Sigmoid colon (tissue), 7 donors: ENCODE results near the gene DNAH3. TPM values are rescaled to one million over a fixed set of nuclear protein-coding genes. Genes with fewer than 3 reads are reported as not detected.

Experiments
- DNase-seq: peaks from one replicate; pipeline ENCODE4 v3.0.0-alpha.2; 2019
- H3K27ac ChIP-seq, 4 donors: fragments of 200-600 bp; sonication (generic); one replicate each; pipeline ENCODE4 v1.5.1; 2016 to 2019; ENCODE audit warnings: mild to moderate bottlenecking in 1 of 4
- H3K27me3 ChIP-seq, 3 donors: fragments of 200-600 bp; sonication (generic); one replicate each; pipeline ENCODE4 v1.5.1; 2019; ENCODE audit warnings: mild to moderate bottlenecking in 1 of 3
- H3K36me3 ChIP-seq, 4 donors: fragments of 200-600 bp; sonication (generic); one replicate each; pipeline ENCODE4 v1.5.1; 2016 to 2019
- H3K4me1 ChIP-seq, 4 donors: fragments of 200-600 bp; sonication (generic); one replicate each; pipeline ENCODE4 v1.5.1; 2017 to 2019
- H3K4me3 ChIP-seq, 4 donors: fragments of 200-600 bp; sonication (generic); one replicate each; pipeline ENCODE4 v1.5.1; 2017 to 2019; ENCODE audit warnings: mild to moderate bottlenecking in 2 of 4, moderate library complexity in 1 of 4
- H3K9me3 ChIP-seq, 4 donors: fragments of 200-600 bp in 3 of 4; sonication (generic) in 3 of 4; one replicate each; pipeline versions ENCODE4 v1.5.1 to v1.6.1; 2013 to 2019
- CTCF ChIP-seq, 4 experiments: fragments of 450-650 bp in 3 of 4; fragments of 200-600 bp in 1 of 4; IDR thresholded peaks; one replicate each; pipeline ENCODE4 v1.5.1; 2016 to 2019; ENCODE audit warnings: antibody characterized with exemption in 4 of 4, mild to moderate bottlenecking in 3 of 4, moderate library complexity in 2 of 4
- EP300 ChIP-seq, 4 donors: sonication (generic); formaldehyde crosslinking; IDR thresholded peaks; one replicate each; pipeline ENCODE4 v1.6.1; 2017; ENCODE audit warnings: antibody characterized with exemption in 4 of 4
- POLR2A ChIP-seq, 2 donors: fragments of 450-650 bp; IDR thresholded peaks; one replicate each; pipeline ENCODE4 v1.6.1; 2016; ENCODE audit warnings: antibody characterized with exemption in 2 of 2, mild to moderate bottlenecking in 2 of 2, moderate library complexity in 2 of 2
- POLR2AphosphoS5 ChIP-seq, 4 donors: sonication (generic); formaldehyde crosslinking; IDR thresholded peaks; one replicate each; pipeline ENCODE4 v1.6.1; 2017; ENCODE audit warnings: antibody characterized with exemption in 4 of 4
- WGBS, 2 donors: extraction: QIAGEN DNeasy Blood & Tissue Kit; methylation state at CpG; one replicate each; pipeline ENCODE4 v1.1.7; 2013; 5-methylcytosine and 5-hydroxymethylcytosine counted together
- intact Hi-C: fragments of 100-400 bp; cut with DNase I; formaldehyde crosslinking; loops from one replicate; pipeline ENCODE4 v1.15.1; 2023
- polyA plus RNA-seq, 3 donors: library from polyadenylated mRNA; stranded (reverse); fragments of 200-250 nt; gene quantifications; one replicate each; pipeline ENCODE4 v1.2.3, GENCODE V29; 2013
- total RNA-seq, 4 donors: library from RNA; depleted of rRNA; stranded (reverse); fragments of >200 nt; gene quantifications; one replicate each; pipeline ENCODE4 v1.1.0, GENCODE V29; 2016
- donor health status: healthy with polysubstance abuse.
- donor health status: Bipolar disorder and iron deficiency.
- donor health status: healthy.

DNAH3 gene
- total and polyA plus RNA-seq, 7 donors, result 0.26 to 0.92 (median 0.60) TPM; not detected in 4

- intact Hi-C loops, result no loop called here
- no peaks in the 10 kb centered on the region for H3K4me1 ChIP-seq
- H3K4me3 ChIP-seq, result no peak overlapping the region
- TF ChIP-seq CTCF (IDR thresholded peaks at IDR 0.05) (no peak), POLR2AphosphoS5 (IDR thresholded peaks at IDR 0.05) (no peak), EP300 (IDR thresholded peaks at IDR 0.05) (no peak), POLR2A (IDR thresholded peaks at IDR 0.05) (no peak)
- no peak for DNase-seq
- H3K36me3 ChIP-seq, result no peaks in the 10 kb centered on the region
- 75 to 88% methylated on average over 3 of the region's 3 CpGs for WGBS, 2 donors
- H3K9me3 ChIP-seq, result no peaks in the 10 kb centered on the region
- no peak overlapping the region for H3K27ac ChIP-seq
- H3K27me3 ChIP-seq, result no peaks in the 10 kb centered on the region
Observed at GRCh38 chr16:21033264-21033663, 117.4 kb downstream of the DNAH3 start.

GRCh38 chr16:21028728-21029127, 121.9 kb downstream of the DNAH3 start:
- intact Hi-C loops, result no loop called here
- WGBS, 2 donors, result 78 to 86% methylated on average over 4 of the region's 4 CpGs
- Histone ChIP-seq H3K27me3 (no peaks in the 10 kb centered on the region), H3K9me3 (no peaks in the 10 kb centered on the region), H3K4me1 (no peaks in the 10 kb centered on the region), H3K4me3 (no peak overlapping the region), H3K27ac (no peak overlapping the region), H3K36me3 (no peaks in the 10 kb centered on the region)
- TF ChIP-seq CTCF (IDR thresholded peaks at IDR 0.05) (no peak), POLR2A (IDR thresholded peaks at IDR 0.05) (no peak), EP300 (IDR thresholded peaks at IDR 0.05) (no peak), POLR2AphosphoS5 (IDR thresholded peaks at IDR 0.05) (no peak)
- DNase-seq, result no peak

GRCh38 chr16:21026846-21027245, 123.8 kb downstream of the DNAH3 start:
- no peak for DNase-seq
- Histone ChIP-seq H3K9me3 (no peaks in the 10 kb centered on the region), H3K27ac (no peak overlapping the region), H3K36me3 (no peaks in the 10 kb centered on the region), H3K4me3 (no peak overlapping the region), H3K27me3 (no peaks in the 10 kb centered on the region), H3K4me1 (no peaks in the 10 kb centered on the region)
- WGBS, 2 donors, result 92 to 96% methylated on average over 6 of the region's 6 CpGs
- intact Hi-C loops, result no loop called here
- TF ChIP-seq CTCF (IDR thresholded peaks at IDR 0.05) (no peak), POLR2A (IDR thresholded peaks at IDR 0.05) (no peak), EP300 (IDR thresholded peaks at IDR 0.05) (no peak), POLR2AphosphoS5 (IDR thresholded peaks at IDR 0.05) (no peak)

GRCh38 chr16:21023509-21024202, 127.0 kb downstream of the DNAH3 start:
- Histone ChIP-seq H3K27ac (no peak overlapping the region), H3K4me1 (no peaks in the 10 kb centered on the region), H3K27me3 (no peaks in the 10 kb centered on the region), H3K36me3 (no peaks in the 10 kb centered on the region), H3K9me3 (no peaks in the 10 kb centered on the region), H3K4me3 (no peak overlapping the region)
- 71 to 76% methylated on average over 9 of the region's 9 CpGs for WGBS, 2 donors
- TF ChIP-seq POLR2AphosphoS5 (IDR thresholded peaks at IDR 0.05) (no peak), EP300 (IDR thresholded peaks at IDR 0.05) (no peak), CTCF (IDR thresholded peaks at IDR 0.05) (no peak), POLR2A (IDR thresholded peaks at IDR 0.05) (no peak)
- no peak for DNase-seq
- intact Hi-C loops, result no loop called here

- TF ChIP-seq POLR2AphosphoS5 (IDR thresholded peaks at IDR 0.05), result no peak
- no peak for TF ChIP-seq EP300 (IDR thresholded peaks at IDR 0.05)
- TF ChIP-seq POLR2A (IDR thresholded peaks at IDR 0.05), result no peak
- no peak for TF ChIP-seq CTCF (IDR thresholded peaks at IDR 0.05)
- no peak for DNase-seq
- WGBS, 2 donors, result 96 to 98% methylated on average over 1 of the region's 1 CpG
Observed at GRCh38 chr16:21021316-21021715, 129.3 kb downstream of the DNAH3 start.

More at GRCh38 chr16:21021316-21021715, 129.3 kb downstream of the DNAH3 start:
- Histone ChIP-seq H3K4me1 (no peaks in the 10 kb centered on the region), H3K27ac (no peak overlapping the region), H3K36me3 (no peaks in the 10 kb centered on the region), H3K9me3 (no peaks in the 10 kb centered on the region), H3K4me3 (no peak overlapping the region), H3K27me3 (no peaks in the 10 kb centered on the region)
- intact Hi-C loops, result no loop called here
